Trophoblast cell (in vitro differentiated cells and primary cell): ENCODE measurements around the gene IDH1.
"Not testable (repeated sequence)": the region's sequence is repeated elsewhere in the genome, so short reads cannot be mapped to it uniquely, and the experiment has no call there.

Experiments used
- DNase-seq, 2 donors: peaks; one replicate each; pipeline ENCODE4 v3.0.0-alpha.2; 2016
- H2AFZ ChIP-seq: 2 replicates; pipeline ENCODE4 v1.6.1; 2013; ENCODE audit warnings: low read length, moderate library complexity, mild to moderate bottlenecking; ENCODE audit not compliant: insufficient read depth, poor library complexity
- H2AK5ac ChIP-seq: 2 replicates; pipeline ENCODE4 v1.6.1; 2013; ENCODE audit warnings: mild to moderate bottlenecking, low read length
- H2BK120ac ChIP-seq: 2 replicates; pipeline ENCODE4 v1.6.1; 2013; ENCODE audit warnings: low read length, mild to moderate bottlenecking, moderate library complexity; ENCODE audit not compliant: insufficient read depth, poor library complexity
- H2BK12ac ChIP-seq: 2 replicates; pipeline ENCODE4 v1.6.1; 2013; ENCODE audit warnings: mild to moderate bottlenecking, low read length, moderate library complexity
- H2BK5ac ChIP-seq: 2 replicates; pipeline ENCODE4 v1.6.1; 2013; ENCODE audit warnings: low read length, low read depth, moderate library complexity, mild to moderate bottlenecking; ENCODE audit not compliant: poor library complexity
- H3K14ac ChIP-seq: 2 replicates; pipeline ENCODE4 v1.6.1; 2013; ENCODE audit warnings: mild to moderate bottlenecking, low read length
- H3K18ac ChIP-seq: 2 replicates; pipeline ENCODE4 v1.6.1; 2013; ENCODE audit warnings: mild to moderate bottlenecking, low read length
- H3K23ac ChIP-seq: 2 replicates; pipeline ENCODE4 v1.6.1; 2013; ENCODE audit warnings: low read length
- H3K27ac ChIP-seq: 2 replicates; pipeline ENCODE4 v1.5.1; 2013; ENCODE audit warnings: low read depth, mild to moderate bottlenecking, inconsistent platforms, low read length, moderate library complexity
- H3K27me3 ChIP-seq: 2 replicates; pipeline ENCODE4 v1.6.1; 2013; ENCODE audit warnings: inconsistent platforms, mild to moderate bottlenecking, low read length, moderate library complexity; ENCODE audit not compliant: insufficient read depth
- H3K36me3 ChIP-seq, 2 experiments: 1 replicate in 1 of 2; 2 replicates in 1 of 2; pipeline ENCODE4 v1.6.1; 2013; ENCODE audit warnings: low read length in 2 of 2, mild to moderate bottlenecking in 2 of 2, moderate library complexity in 1 of 2; ENCODE audit not compliant: insufficient read depth in 2 of 2, control insufficient read depth in 1 of 2
- H3K4ac ChIP-seq: 2 replicates; pipeline ENCODE4 v1.6.1; 2013; ENCODE audit warnings: low read depth, mild to moderate bottlenecking, low read length, moderate library complexity
- H3K4me1 ChIP-seq, 2 experiments: 1 replicate in 1 of 2; 2 replicates in 1 of 2; pipeline ENCODE4 v1.6.1; 2013; ENCODE audit warnings: low read length in 2 of 2, mild to moderate bottlenecking in 2 of 2, moderate library complexity in 1 of 2; ENCODE audit not compliant: insufficient read depth in 2 of 2, control insufficient read depth in 1 of 2
- H3K4me2 ChIP-seq: 2 replicates; pipeline ENCODE4 v1.6.1; 2013; ENCODE audit warnings: inconsistent platforms, mild to moderate bottlenecking, low read length, moderate library complexity
- H3K4me3 ChIP-seq: 2 replicates; pipeline ENCODE4 v1.5.1; 2013; ENCODE audit warnings: mild to moderate bottlenecking, low read depth, low read length, inconsistent platforms
- H3K79me1 ChIP-seq: one replicate; pipeline ENCODE4 v1.6.1; 2013; ENCODE audit warnings: low read length
- H3K79me2 ChIP-seq: 2 replicates; pipeline ENCODE4 v1.6.1; 2013; ENCODE audit warnings: low read length, mild to moderate bottlenecking; ENCODE audit not compliant: control insufficient read depth, insufficient read depth, poor library complexity
- H3K9ac ChIP-seq: 2 replicates; pipeline ENCODE4 v1.6.1; 2013; ENCODE audit warnings: mild to moderate bottlenecking, low read length
- H3K9me3 ChIP-seq: 2 replicates; pipeline ENCODE4 v1.6.1; 2013; ENCODE audit warnings: low read depth, mild to moderate bottlenecking, control low read depth, inconsistent platforms, low read length; ENCODE audit not compliant: insufficient read depth
- H4K12ac ChIP-seq: 2 replicates; pipeline ENCODE4 v1.6.1; 2013; ENCODE audit warnings: low read depth, mild to moderate bottlenecking, low read length, moderate library complexity
- H4K8ac ChIP-seq: 2 replicates; pipeline ENCODE4 v1.6.1; 2013; ENCODE audit warnings: low read depth, mild to moderate bottlenecking, low read length, moderate library complexity
- H4K91ac ChIP-seq: one replicate; pipeline ENCODE4 v1.6.1; 2013; ENCODE audit warnings: low read depth, mild to moderate bottlenecking, low read length, moderate library complexity
- WGBS: extraction: QIAGEN DNeasy Blood & Tissue Kit; methylation state at CpG from one replicate; pipeline ENCODE4 v1.1.7; 2013; ENCODE audit warnings: missing lambda C conversion rate; ENCODE audit not compliant: insufficient read length, insufficient coverage; ENCODE audit errors: extremely low coverage; 5-methylcytosine and 5-hydroxymethylcytosine counted together

IDH1 gene

DNA sequence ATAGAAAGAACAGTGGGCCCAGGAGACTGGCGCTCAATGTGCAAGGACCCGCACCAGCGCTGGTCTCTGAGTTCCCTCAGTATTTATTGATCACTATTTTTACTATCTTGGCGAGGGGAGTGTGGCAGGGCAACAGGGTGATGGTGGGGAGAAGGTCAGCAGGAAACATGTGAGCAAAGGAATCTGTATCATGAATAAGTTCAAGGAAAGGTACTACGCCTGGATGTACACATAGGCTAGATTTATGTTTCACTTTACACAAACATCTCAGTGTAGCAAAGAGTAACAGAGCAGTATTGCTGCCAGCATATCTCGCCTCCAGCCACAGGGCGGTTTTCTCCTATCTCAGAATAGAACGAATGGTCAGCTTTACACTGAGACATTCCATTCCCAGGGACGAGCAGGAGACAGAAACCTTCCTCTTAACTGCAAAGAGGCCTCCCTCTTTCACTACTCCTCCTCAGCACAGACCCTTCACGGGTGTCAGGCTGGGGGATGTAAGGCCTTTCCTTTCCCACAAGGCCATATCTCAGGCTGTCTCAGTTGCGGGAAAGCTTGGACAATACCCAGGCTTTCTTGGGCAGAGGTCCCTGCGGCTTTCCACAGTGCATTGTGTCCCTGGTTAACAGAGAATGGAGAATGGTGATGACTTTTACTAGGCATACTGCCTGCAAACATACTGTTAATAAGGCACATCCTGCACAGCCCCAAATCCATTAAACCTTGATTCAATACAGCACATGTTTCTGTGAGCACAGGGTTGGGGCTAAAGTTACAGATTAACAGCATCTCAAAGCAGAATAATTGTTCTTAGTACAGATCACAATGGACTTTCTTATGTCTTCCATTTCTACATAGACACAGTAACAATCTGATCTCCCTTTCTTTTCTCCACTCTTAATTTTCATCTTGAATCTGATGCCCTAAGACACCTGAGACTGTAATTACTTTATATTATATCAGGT lies 2.3 kb upstream of the IDH1 start:
- not testable (repeated sequence) for H2BK120ac ChIP-seq, H3K23ac ChIP-seq, H3K4me3 ChIP-seq, H2AFZ ChIP-seq, H3K79me2 ChIP-seq, H3K27ac ChIP-seq, H4K91ac ChIP-seq, H3K4me2 ChIP-seq, H3K18ac ChIP-seq, H3K27me3 ChIP-seq, H3K9ac ChIP-seq, H3K79me1 ChIP-seq, H4K12ac ChIP-seq, H3K4ac ChIP-seq, H3K4me1 ChIP-seq, H3K36me3 ChIP-seq, H4K8ac ChIP-seq, H2BK5ac ChIP-seq, H2BK12ac ChIP-seq, H3K14ac ChIP-seq, H3K9me3 ChIP-seq, H2AK5ac ChIP-seq, DNase-seq
- WGBS: no CpG with 5 or more reads among the region's 12 CpGs

- Histone ChIP-seq H3K79me2 (no peaks in the 10 kb centered on the region), H3K4me3 (no peak overlapping the region), H3K27ac (no peak overlapping the region), H3K79me1 (peaks cover 9% of the 10 kb centered on the region), H3K9ac (no peak overlapping the region), H3K4ac (no peak overlapping the region), H3K14ac (no peak overlapping the region), H2BK120ac (no peak overlapping the region), H2AFZ (no peak overlapping the region), H4K8ac (no peak overlapping the region), H4K91ac (no peak overlapping the region), H3K4me1 (peaks cover 0 to 2% of the 10 kb centered on the region in 2 experiments), H3K23ac (no peak overlapping the region), H3K9me3 (no peaks in the 10 kb centered on the region), H3K36me3 (peaks cover under 1 to 2% of the 10 kb centered on the region in 2 experiments), H2BK12ac (no peak overlapping the region), H2AK5ac (no peak overlapping the region), H2BK5ac (no peak overlapping the region), H3K18ac (no peak overlapping the region), H3K4me2 (no peak overlapping the region), H4K12ac (no peak overlapping the region), H3K27me3 (no peaks in the 10 kb centered on the region)
- WGBS: no CpG with 5 or more reads among the region's 10 CpGs
- peak in 1 of 2 donors; percentile 25 for DNase-seq
Measured at GRCh38 chr2:208256192-208256782, 1.4 kb upstream of the IDH1 start.

GRCh38 chr2:208255557-208256106 lies 761 bp upstream of the IDH1 start:
- Histone ChIP-seq H2AFZ (peak overlapping the region; percentile 82), H2AK5ac (no peak overlapping the region), H3K9me3 (no peaks in the 10 kb centered on the region), H4K91ac (no peak overlapping the region), H3K36me3 (peaks cover 3 to 4% of the 10 kb centered on the region in 2 experiments), H3K27ac (peak overlapping the region; percentile 82), H3K27me3 (no peaks in the 10 kb centered on the region), H3K14ac (no peak overlapping the region), H3K4me2 (peak overlapping the region; percentile 68), H4K8ac (peak overlapping the region; percentile 56), H3K23ac (no peak overlapping the region), H2BK120ac (peak overlapping the region; percentile 73), H3K18ac (no peak overlapping the region), H3K4ac (no peak overlapping the region), H2BK12ac (no peak overlapping the region), H3K79me2 (no peaks in the 10 kb centered on the region), H3K79me1 (peaks cover 9% of the 10 kb centered on the region), H3K4me3 (peak overlapping the region; percentile 91), H2BK5ac (no peak overlapping the region), H4K12ac (no peak overlapping the region), H3K4me1 (peaks cover 0 to 2% of the 10 kb centered on the region in 2 experiments), H3K9ac (no peak overlapping the region)
- DNase-seq: no peak
- WGBS: no CpG with 5 or more reads among the region's 13 CpGs

GRCh38 chr2:208254118-208254870 lies 577 bp downstream of the IDH1 start:
- Histone ChIP-seq H2AFZ (peak overlapping the region; percentile 68), H3K4ac (no peak overlapping the region), H3K36me3 (peaks cover 3 to 4% of the 10 kb centered on the region in 2 experiments), H3K79me2 (no peaks in the 10 kb centered on the region), H3K18ac (no peak overlapping the region), H2AK5ac (no peak overlapping the region), H3K79me1 (peaks cover 9% of the 10 kb centered on the region), H4K12ac (no peak overlapping the region), H3K4me2 (peak overlapping the region; percentile 60), H3K9me3 (no peaks in the 10 kb centered on the region), H3K23ac (no peak overlapping the region), H4K91ac (peak overlapping the region; percentile 65), H2BK5ac (peak overlapping the region; percentile 42), H3K27me3 (no peaks in the 10 kb centered on the region), H3K4me3 (peak overlapping the region; percentile 94), H3K9ac (peak overlapping the region; percentile 94), H3K27ac (peak overlapping the region; percentile 54), H2BK12ac (no peak overlapping the region), H3K14ac (peak overlapping the region; percentile 46), H2BK120ac (no peak overlapping the region), H4K8ac (peak overlapping the region; percentile 64), H3K4me1 (peaks cover 0 to 2% of the 10 kb centered on the region in 2 experiments)
- peak; percentile 71 to 83 for DNase-seq
- no CpG with 5 or more reads among the region's 36 CpGs for WGBS
